ENCODE measurements around the gene CNNM1.
A peak's percentile ranks its signal among the peaks of the same experiment; 100 is the strongest.

The CNNM1 gene

GRCh38 chr10:99329304-99329553, at the start of gene CNNM1:
Gene CNNM1, plus strand, starts transcription at chr10:99329356. Its CDS starts 32 bp downstream, at chr10:99329388.
- intact Hi-C loops (cut with DNase I), result no loop called here
- DNase-seq, result peak in 8 of 10 donors; percentile 28 to 96 (median 71)

GRCh38 chr10:99279626-99280111, 49.5 kb upstream of the CNNM1 start:
- DNase-seq, result no peak
- intact Hi-C loops (cut with DNase I), result no loop called here

- intact Hi-C loops (cut with DNase I), result no loop called here
- no peak for DNase-seq
Measured at GRCh38 chr10:99280472-99280871, 48.7 kb upstream of the CNNM1 start.

GRCh38 chr10:99285881-99286280, 43.3 kb upstream of the CNNM1 start:
- intact Hi-C loops (cut with DNase I), result no loop called here
- no peak for DNase-seq

GRCh38 chr10:99290306-99290705, 38.9 kb upstream of the CNNM1 start:
- no peak for DNase-seq
- intact Hi-C loops (cut with DNase I), result loop anchor here (2.0 kb wide), 1 partner anchor 32 kb away; no protein-coding TSS in a partner anchor

GRCh38 chr10:99292159-99292558, 37.0 kb upstream of the CNNM1 start:
- no peak for DNase-seq
- intact Hi-C loops (cut with DNase I), result no loop called here

GRCh38 chr10:99296605-99297004, 32.6 kb upstream of the CNNM1 start:
- DNase-seq, result peak in 3 of 10 donors; percentile 3 to 59 (median 42)

GRCh38 chr10:99297033-99297432, 32.1 kb upstream of the CNNM1 start:
- intact Hi-C loops (cut with DNase I), result no loop called here
- DNase-seq, result peak in 1 of 10 donors; percentile 72

More at GRCh38 chr10:99296605-99297004, 32.6 kb upstream of the CNNM1 start:
- intact Hi-C loops (cut with DNase I), result no loop called here

GRCh38 chr10:99303899-99304861, 25.0 kb upstream of the CNNM1 start:
- intact Hi-C loops (cut with DNase I), result no loop called here
- DNase-seq, result no peak

- intact Hi-C loops (cut with DNase I), result no loop called here
- no peak for DNase-seq
Measured at GRCh38 chr10:99304862-99305229, 24.3 kb upstream of the CNNM1 start.

- intact Hi-C loops (cut with DNase I), result no loop called here
- DNase-seq, result no peak
Measured at GRCh38 chr10:99312501-99312900, 16.7 kb upstream of the CNNM1 start.

- intact Hi-C loops (cut with DNase I), result no loop called here
- peak in 1 of 10 donors; percentile 79 for DNase-seq
Measured at GRCh38 chr10:99315853-99316252, 13.3 kb upstream of the CNNM1 start.

- intact Hi-C loops (cut with DNase I), result no loop called here
- DNase-seq, result no peak
Measured at GRCh38 chr10:99316374-99316773, 12.8 kb upstream of the CNNM1 start.

- intact Hi-C loops (cut with DNase I), result no loop called here
- DNase-seq, result no peak
Measured at GRCh38 chr10:99318048-99318447, 11.1 kb upstream of the CNNM1 start.

GRCh38 chr10:99318475-99318874, 10.7 kb upstream of the CNNM1 start:
- no peak for DNase-seq
- intact Hi-C loops (cut with DNase I), result no loop called here

- DNase-seq, result no peak
- intact Hi-C loops (cut with DNase I), result no loop called here
Measured at GRCh38 chr10:99325281-99325680, 3.9 kb upstream of the CNNM1 start.

- DNase-seq, result no peak
- intact Hi-C loops (cut with DNase I), result no loop called here
Measured at GRCh38 chr10:99326871-99327270, 2.3 kb upstream of the CNNM1 start.

GRCh38 chr10:99328579-99329303, 415 bp upstream of the CNNM1 start:
- intact Hi-C loops (cut with DNase I), result no loop called here
- peak in 7 of 10 donors; percentile 24 to 93 (median 65) for DNase-seq

GRCh38 chr10:99329554-99330346, 594 bp downstream of the CNNM1 start:
- intact Hi-C loops (cut with DNase I), result no loop called here
- peak in 8 of 10 donors; percentile 15 to 85 (median 32) for DNase-seq

- intact Hi-C loops (cut with DNase I), result no loop called here
- DNase-seq, result peak in 5 of 10 donors; percentile 17 to 88 (median 71)
Measured at GRCh38 chr10:99330347-99330924, 1.3 kb downstream of the CNNM1 start.

Measured in posterior cingulate gyrus (tissue), 11 donors.